Transverse colon (tissue), 4 donors: ENCODE data around the gene RBFOX2.

Experiments
- CTCF ChIP-seq, 5 experiments: fragments of 200-600 bp in 3 of 5; fragments of 450-650 bp in 2 of 5; sonication (generic) in 3 of 5; IDR thresholded peaks; 1 replicate in 2 of 5; 2 replicates in 3 of 5; pipeline ENCODE4 v1.5.1; 2016 to 2017; ENCODE audit warnings: antibody characterized with exemption in 5 of 5, inconsistent platforms in 3 of 5, mild to moderate bottlenecking in 2 of 5, moderate library complexity in 1 of 5
- EP300 ChIP-seq: sonication (generic); formaldehyde crosslinking; IDR thresholded peaks from one replicate; pipeline ENCODE4 v1.6.1; 2017; ENCODE audit warnings: antibody characterized with exemption, low read depth
- POLR2A ChIP-seq: fragments of 450-650 bp; IDR thresholded peaks from one replicate; pipeline ENCODE4 v1.6.1; 2016; ENCODE audit warnings: antibody characterized with exemption, mild to moderate bottlenecking, moderate library complexity
- POLR2AphosphoS5 ChIP-seq, 3 donors: sonication (generic); formaldehyde crosslinking; IDR thresholded peaks; one replicate each; pipeline ENCODE4 v1.6.1; 2016; ENCODE audit warnings: antibody characterized with exemption in 3 of 3

GRCh38 chr22:35960854-35961253, 67.8 kb downstream of the RBFOX2 start:
- TF ChIP-seq CTCF (IDR thresholded peaks at IDR 0.05), result no peak
- no peak for TF ChIP-seq POLR2AphosphoS5 (IDR thresholded peaks at IDR 0.05)
- no peak for TF ChIP-seq POLR2A
- TF ChIP-seq EP300, result no peak
